Measurements from ENCODE around the gene SMOC1.
"Not testable (repeated sequence)": the region's sequence is repeated elsewhere in the genome, so short reads cannot be mapped to it uniquely, and the experiment has no call there.

The SMOC1 gene

DNA sequence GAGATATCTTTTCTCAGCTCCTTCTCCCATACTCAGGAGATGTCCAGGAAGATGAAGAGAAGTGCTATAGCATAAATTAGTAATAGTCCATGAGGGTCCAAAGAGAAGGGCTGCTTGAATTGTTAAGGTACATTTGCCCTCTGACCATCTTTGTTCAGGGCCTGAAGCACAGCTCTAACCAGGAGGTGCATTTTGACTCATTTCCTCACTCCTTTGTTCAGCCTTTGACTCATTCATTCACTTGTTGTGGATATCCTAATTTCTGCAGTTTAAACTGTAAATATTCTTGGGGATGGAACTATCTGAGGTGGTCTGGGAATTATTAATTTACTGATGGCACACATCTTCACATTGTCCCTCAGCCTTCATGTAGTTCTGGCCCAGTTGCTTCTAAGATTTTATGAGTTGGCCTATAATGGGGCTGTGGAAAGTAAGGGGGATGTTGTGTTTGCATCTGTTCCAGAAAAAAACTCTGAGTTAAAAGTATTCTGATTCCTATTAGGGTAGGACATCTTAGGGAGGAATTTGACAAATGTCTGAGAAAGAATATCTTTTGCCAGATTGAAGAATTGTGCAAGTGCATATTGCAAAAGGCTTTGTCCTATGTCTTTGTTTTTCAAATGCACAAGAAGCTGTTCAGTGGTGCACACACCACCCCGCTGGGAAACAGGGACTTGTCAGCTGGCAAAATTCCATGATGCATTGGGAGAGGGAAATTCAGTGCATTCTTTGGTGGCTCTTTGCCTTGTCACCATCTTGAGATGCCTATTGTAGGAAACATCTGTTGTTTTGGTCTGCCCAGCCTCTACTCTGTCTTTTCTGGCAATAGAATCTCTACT is 22.1 kb downstream of the SMOC1 start:
- no peak for ATAC-seq

GRCh38 chr14:69903046-69903445 is 23.8 kb downstream of the SMOC1 start:
- ATAC-seq: not testable (repeated sequence)

DNA sequence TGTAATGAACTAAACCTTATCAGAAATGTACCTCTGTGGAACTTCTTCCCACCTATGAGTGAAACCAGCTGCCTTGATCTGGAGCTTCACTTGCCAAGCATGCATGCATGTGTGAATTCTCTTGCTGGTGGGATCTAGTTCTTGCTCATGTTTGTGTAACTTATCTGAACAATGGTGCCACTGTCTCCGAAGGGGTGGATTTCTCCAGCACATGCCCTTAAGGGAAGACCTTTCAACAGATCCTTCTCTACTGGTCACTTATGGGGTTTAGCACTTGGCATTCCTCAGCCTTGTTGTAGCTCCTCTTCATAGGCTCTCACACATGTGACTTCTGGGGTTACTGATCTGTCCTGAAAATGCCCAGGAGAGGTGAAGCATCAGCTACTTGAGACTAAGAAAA is 25.0 kb downstream of the SMOC1 start:
- no peak for ATAC-seq

DNA sequence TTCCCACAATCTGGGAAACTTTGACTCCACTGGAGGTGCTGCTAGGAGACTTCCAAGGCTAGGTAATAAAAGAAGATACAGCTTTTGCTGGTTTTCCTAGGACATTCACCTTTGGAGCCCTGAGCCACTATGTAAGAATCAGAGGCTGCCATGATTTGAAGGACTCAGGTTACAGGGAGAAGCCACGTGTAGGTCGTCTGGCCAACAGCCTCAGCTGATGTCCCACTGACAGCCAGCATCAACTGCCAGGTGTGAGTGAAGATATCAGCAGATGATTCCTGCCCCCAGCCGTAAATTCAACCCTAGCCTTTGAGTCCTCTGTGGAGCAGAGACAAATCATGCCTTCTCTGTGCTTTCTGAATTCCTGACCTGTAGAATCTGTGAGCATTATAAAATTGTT is 27.0 kb downstream of the SMOC1 start:
- ATAC-seq: no peak

DNA sequence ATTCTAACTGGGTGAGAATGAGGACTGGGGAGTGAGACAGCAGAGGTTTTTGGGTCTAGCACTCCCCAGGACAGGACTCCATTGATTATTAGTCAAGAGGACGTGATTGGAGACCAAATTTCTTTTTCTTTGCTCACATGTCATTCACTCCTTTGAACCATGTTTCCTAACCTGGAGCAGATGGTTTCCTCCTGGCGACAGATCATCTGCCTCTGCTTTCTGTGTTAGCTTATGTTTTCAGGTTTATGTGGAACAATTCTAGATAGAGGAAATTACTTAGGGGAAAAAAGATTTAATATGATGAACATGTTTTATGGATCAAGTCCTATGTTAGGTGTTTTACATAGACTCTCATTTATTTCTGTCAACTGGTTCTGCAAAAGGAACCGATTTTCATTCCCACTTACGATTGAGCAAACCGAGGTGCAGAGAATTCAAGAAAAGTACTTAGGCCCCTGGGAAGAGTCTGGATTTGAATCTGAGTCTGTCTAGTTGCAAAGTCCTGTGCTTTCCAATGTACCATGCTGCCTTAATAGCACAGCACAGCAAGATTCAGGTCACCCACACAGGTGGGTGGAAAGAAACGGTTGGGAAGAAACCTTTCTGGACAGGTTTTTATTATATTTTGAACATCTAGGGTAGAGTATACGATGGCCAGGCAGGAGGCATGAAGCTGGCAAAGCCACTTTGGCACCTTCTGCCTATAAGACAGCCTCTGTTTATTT is 30.8 kb downstream of the SMOC1 start:
- no peak for ATAC-seq

GRCh38 chr14:69910871-69911270 is 31.7 kb downstream of the SMOC1 start:
- no peak for ATAC-seq

- ATAC-seq: no peak
Measured at GRCh38 chr14:69913686-69914085, 34.5 kb downstream of the SMOC1 start.

DNA sequence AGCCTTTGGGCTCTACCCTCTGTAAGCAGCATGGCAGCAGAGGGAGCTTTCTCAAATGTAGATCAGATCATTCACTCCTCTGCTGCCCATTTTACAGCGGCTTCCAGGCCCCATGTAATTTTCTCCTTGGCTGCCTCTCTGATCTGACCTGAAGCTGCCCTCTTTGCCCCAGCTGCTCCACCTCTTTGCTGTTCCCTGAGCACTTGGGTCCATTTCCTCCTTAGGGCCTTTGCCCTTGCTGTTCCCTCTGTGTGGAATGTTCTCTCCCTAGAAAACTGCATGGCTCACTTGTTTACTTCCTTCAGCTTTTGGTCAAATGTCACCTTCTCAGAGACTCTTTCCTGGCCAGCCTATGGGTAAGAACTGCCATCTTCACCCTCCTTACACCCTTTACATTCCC is 37.2 kb downstream of the SMOC1 start:
- no peak for ATAC-seq

DNA sequence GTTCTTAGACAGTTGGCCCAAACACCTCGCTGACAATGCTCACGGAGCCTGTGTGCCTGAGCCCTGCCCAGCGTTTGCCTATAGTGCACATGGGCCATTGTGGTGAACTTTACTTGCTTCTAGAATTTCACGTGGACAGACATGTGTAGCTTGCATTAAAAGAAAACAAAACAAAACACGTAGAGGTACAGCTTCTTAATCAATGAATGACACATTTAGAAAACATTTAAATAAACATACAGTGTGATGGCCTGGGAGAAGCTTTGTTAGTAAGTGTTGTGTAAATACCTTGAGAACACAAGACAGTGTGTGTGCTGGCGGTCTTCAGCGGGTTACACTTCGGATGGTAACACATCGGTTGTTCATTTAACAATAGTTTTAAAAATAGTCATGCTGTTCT is 38.1 kb downstream of the SMOC1 start:
- ATAC-seq: no peak

DNA sequence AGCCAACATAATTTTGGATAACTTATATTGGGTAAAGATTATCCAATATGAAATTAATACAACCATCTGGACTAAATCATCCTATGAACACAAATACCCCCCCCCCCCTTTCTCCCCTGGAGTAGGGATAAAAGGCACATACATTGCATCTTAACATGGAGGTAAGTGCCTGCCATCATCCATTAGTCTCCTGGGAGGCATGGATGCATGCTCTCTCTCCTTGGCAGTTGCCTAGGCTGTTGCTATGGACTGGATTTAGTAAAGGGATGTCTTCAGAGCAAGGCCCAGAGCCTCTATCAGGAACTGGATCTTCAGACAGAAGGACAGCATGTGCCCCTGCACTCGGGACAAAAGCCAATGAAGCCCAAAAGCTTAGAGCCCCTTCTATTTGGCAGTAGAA is 40.6 kb downstream of the SMOC1 start:
- no peak for ATAC-seq

DNA sequence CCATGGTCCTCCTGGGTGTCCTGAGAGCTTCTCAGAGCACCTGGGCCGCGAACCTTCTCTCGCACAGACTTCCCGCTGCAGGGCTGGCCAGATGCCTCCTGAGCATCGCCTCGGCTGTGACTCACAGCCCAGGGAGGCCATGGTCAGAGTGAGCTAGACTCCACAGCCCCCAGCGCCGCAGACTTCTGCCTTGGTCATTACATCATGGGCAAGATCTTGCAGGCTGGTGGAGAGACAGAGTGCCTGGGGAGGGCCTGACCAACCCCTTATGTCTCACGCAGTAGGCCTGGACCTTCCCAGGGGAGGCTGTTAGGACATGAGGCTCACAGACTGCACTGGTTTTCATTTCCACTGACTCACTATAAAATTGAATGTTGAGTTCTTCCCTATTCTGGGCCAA is 41.8 kb downstream of the SMOC1 start:
- ATAC-seq: no peak

- no peak for ATAC-seq
Measured at GRCh38 chr14:69922198-69922597, 43.0 kb downstream of the SMOC1 start.

DNA sequence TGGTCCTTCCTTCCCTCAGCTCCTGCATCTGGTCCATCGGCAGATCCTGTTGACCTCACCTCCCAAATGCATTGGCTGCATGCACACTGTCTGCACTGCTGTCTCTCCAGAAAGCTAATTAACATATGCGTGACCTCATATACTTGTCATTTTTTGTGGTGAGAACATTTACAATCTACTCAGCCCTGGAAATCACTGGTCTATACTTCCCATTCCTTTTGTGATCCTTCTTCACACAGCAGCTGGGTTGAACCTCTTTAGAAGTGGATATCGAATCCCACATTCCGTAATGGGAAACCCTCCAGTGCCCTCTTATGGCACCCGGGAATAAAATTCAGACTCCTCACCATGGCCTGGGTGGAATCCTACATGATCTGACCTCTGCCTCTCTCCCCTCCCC is 45.0 kb downstream of the SMOC1 start:
- no peak for ATAC-seq

DNA sequence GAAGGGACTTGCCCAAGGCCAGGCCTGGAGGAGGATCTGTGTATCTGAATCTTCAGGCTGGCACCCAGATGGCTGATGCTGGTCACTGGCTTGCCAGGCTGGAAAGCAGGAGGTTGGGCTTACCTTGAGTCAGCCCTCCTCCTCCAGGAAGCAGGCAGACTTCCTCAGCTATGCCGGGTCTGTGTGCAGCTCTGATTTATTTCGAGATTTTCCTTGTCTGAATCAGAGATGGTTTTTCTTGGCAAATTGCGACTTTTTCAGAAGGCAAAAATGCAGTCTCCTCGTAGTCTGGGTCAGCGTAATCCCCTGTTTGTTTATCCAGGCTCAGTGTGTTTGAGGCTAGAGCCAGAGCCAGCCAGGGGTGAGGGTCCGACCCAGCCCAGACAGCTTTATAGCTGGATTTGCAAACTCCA is 48.9 kb downstream of the SMOC1 start:
- no peak for ATAC-seq

GRCh38 chr14:69930780-69931379 is 51.7 kb downstream of the SMOC1 start:
- ATAC-seq: no peak

DNA sequence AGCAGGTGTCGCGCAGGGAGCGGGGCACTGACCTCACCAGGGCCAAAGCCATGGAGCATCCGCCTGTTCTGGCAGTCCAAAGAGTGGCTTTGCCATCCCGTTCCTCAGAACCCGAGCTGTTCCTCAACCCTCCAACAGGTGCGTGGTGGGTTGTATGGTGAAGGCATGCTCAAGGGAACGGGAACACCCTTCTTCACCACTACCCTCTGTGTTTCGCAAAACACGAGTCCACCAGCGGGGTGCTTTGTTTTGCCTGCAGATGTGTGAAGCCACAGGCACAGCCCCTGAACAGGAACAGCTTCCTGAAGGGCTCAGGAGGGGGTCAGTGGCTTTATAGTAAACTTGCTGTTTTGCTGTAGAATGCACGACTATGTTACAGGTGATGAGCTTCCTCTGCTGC is 52.7 kb downstream of the SMOC1 start:
- no peak for ATAC-seq

DNA sequence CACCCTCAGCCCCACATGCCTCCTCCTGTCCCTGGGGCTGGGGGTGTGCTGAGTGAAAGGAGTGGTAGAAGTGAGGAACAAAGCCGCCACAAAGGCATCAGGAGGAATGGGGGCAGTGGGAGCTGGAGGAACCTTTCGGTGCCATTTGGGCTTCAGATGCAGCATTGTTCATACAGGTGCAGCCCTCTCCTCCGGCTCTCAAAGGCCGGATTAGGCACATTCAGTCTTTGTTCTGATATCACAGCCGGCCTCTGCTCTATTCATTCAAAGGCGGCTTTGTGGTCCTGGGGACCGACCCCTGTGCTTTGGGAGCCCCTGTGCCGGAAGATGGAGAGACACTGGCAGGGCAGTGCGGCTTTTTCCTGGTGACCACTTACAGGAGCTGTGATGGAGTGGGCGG is 53.2 kb downstream of the SMOC1 start:
- no peak for ATAC-seq

DNA sequence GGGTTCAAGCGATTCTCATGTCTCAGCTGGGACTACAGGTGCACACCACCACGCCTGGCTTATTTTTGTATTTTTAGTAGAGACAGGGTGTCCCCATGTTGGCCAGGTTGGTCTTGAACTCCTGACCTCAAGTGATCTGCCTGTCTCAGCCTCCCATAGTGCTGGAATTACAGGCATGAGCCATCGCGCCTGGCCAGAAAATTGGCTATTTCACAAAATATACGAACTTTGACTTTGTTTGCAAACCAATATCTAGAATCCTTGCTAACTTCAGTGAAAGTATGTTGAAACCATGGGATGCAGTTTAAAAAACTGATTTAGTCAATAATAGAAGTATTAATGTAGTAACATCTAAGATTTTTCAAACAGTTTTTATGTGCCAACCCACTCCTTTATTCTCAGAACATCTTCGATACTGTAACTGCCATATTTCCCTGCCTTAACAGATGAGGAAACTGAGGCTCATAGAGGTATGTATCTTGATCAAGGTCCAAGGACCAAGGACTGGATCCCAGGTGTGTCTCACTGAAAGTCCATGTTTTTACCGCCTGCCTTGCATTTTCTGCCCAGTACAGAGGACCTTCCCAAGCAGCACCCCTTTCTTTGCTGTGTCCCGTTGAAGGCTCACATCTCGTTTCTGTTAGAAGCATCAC is 54.5 kb downstream of the SMOC1 start:
- no peak for ATAC-seq

- ATAC-seq: no peak
Measured at GRCh38 chr14:69937367-69938081, 58.3 kb downstream of the SMOC1 start.

DNA sequence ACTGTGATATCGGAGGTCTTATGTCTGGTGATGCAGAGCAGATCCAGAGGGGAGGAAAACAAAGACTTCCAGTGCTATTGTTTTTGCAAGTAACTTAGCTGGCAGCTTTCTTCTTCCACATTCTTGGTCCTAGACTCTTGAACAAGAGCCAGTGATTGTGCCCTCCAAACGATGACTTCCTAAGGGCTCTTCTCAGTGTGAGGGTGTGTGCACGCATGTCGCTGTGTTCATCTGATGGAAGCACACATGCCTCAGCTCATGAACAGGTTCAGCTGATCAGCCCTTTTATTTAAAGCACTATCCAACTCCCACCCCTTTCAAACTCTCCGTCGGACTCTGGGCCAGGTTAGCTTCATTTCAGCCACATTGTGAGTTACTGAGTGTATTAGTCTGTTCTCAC is 59.5 kb downstream of the SMOC1 start:
- no peak for ATAC-seq

GRCh38 chr14:69941768-69942742 is 62.8 kb downstream of the SMOC1 start:
- no peak for ATAC-seq
